Tibial artery (tissue), 4 donors: ENCODE data around the gene BAHD1.

Source experiments
- DNase-seq, 2 donors: peaks; one replicate each; pipeline ENCODE4 v3.0.0-alpha.2; 2019
- H3K27ac ChIP-seq, 2 donors: fragments of 200-600 bp; sonication (generic) in 1 of 2; 1 replicate in 1 of 2; 2 replicates in 1 of 2; pipeline ENCODE4 v1.5.1; 2018 to 2019; ENCODE audit warnings: mild to moderate bottlenecking in 1 of 2
- H3K27me3 ChIP-seq, 2 donors: fragments of 200-600 bp; sonication (generic) in 1 of 2; one replicate each; pipeline versions ENCODE4 v1.5.1 to v1.6.0; 2016 to 2019
- H3K36me3 ChIP-seq, 3 donors: fragments of 200-600 bp; sonication (generic) in 2 of 3; one replicate each; pipeline ENCODE4 v1.5.1; 2016 to 2019; ENCODE audit warnings: mild to moderate bottlenecking in 2 of 3
- H3K4me1 ChIP-seq, 4 donors: fragments of 200-600 bp; sonication (generic) in 2 of 4; 1 replicate in 3 of 4; 2 replicates in 1 of 4; pipeline ENCODE4 v1.5.1; 2016 to 2019
- H3K4me3 ChIP-seq, 2 donors: fragments of 200-600 bp; sonication (generic) in 1 of 2; 1 replicate in 1 of 2; 2 replicates in 1 of 2; pipeline ENCODE4 v1.5.1; 2018 to 2019; ENCODE audit warnings: mild to moderate bottlenecking in 2 of 2
- H3K9me3 ChIP-seq, 3 donors: fragments of 200-600 bp; sonication (generic) in 1 of 3; one replicate each; pipeline ENCODE4 v1.5.1; 2016 to 2019
- intact Hi-C: fragments of 100-400 bp; cut with DNase I; formaldehyde crosslinking; loops from one replicate; pipeline ENCODE4 v1.15.0; 2023; ENCODE audit warnings: low total_unique reads
- TF ChIP-seq, protein P1 (sequence below), 2 experiments: fragments of 200-600 bp in 1 of 2; fragments of 450-650 bp in 1 of 2; IDR thresholded peaks; one replicate each; pipeline ENCODE4 v1.5.1; 2017 to 2019; ENCODE audit warnings: antibody characterized with exemption in 2 of 2, mild to moderate bottlenecking in 1 of 2, moderate library complexity in 1 of 2

BAHD1 gene

DNA sequence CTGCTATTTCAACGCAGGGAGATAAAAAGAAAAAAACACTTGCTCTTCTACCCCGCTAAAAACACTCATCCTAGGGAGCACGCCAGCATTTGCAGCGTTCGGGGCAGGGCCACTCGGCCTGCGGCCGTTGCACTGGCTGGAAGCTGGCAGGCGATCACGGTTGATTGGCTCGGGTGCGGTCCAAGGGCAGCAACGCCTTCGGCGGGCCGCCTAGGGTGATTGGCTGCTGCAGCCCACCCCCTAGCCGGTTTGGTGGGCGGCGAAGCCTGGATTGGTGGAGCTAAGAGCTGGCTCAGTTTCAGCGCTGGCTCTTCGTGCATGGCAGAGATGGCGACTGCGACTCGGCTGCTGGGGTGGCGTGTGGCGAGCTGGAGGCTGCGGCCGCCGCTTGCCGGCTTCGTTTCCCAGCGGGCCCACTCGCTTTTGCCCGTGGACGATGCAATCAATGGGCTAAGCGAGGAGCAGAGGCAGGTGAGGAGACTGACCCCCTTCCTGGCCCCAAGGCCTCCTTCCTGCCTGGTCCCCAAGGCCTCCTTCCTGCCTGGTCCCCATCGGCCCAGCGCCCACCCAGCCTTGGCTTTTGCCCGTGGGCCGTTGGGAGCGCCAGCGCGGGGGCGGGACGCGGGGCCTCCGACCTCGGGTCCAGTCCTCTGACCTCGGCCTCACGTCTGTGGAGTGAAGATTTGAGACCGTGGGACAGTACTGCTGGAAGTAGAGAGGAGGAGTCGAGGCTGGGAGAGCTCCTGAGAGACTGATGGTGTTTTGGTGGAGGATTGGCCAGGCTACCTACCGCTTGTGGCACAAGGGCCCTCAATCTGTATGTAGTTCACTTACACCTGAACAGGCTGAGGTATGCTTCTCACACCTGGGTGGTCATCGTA is 35.0 kb upstream of the BAHD1 start, which contains the start of gene IVD:
TSS of gene IVD (plus strand) at position 295 of the 881 bp plus-strand sequence. CDS start at position 328, 33 bp downstream.
- H3K4me1 ChIP-seq, result peaks cover 0 to 25% (median 18%) of the 10 kb centered on the region in 4 donors
- peak within 1 kb of the TSS; percentile 75 to 84 for H3K27ac ChIP-seq
- TF ChIP-seq, protein P1, sequence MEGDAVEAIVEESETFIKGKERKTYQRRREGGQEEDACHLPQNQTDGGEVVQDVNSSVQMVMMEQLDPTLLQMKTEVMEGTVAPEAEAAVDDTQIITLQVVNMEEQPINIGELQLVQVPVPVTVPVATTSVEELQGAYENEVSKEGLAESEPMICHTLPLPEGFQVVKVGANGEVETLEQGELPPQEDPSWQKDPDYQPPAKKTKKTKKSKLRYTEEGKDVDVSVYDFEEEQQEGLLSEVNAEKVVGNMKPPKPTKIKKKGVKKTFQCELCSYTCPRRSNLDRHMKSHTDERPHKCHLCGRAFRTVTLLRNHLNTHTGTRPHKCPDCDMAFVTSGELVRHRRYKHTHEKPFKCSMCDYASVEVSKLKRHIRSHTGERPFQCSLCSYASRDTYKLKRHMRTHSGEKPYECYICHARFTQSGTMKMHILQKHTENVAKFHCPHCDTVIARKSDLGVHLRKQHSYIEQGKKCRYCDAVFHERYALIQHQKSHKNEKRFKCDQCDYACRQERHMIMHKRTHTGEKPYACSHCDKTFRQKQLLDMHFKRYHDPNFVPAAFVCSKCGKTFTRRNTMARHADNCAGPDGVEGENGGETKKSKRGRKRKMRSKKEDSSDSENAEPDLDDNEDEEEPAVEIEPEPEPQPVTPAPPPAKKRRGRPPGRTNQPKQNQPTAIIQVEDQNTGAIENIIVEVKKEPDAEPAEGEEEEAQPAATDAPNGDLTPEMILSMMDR (IDR thresholded peaks at IDR 0.05), result peak in 1 of 2 experiments; percentile 8
- peak; percentile 95 to 98 for DNase-seq
- H3K36me3 ChIP-seq, result peaks cover 6 to 20% (median 12%) of the 10 kb centered on the region in 3 donors
- no peaks in the 10 kb centered on the region for H3K9me3 ChIP-seq
- H3K4me3 ChIP-seq, result peak within 1 kb of the TSS; percentile 74 to 82
- intact Hi-C loops, result no loop called here
- no peaks in the 10 kb centered on the region for H3K27me3 ChIP-seq

GRCh38 chr15:40407330-40407990 is 33.3 kb upstream of the BAHD1 start:
- intact Hi-C loops, result no loop called here
- Histone ChIP-seq H3K36me3 (peaks cover 17 to 37% (median 25%) of the 10 kb centered on the region in 3 donors), H3K27ac (no peak overlapping the region), H3K4me3 (no peak overlapping the region), H3K4me1 (peaks cover 0 to 25% (median 18%) of the 10 kb centered on the region in 4 donors), H3K9me3 (no peaks in the 10 kb centered on the region), H3K27me3 (no peaks in the 10 kb centered on the region)
- DNase-seq, result no peak
- TF ChIP-seq, protein P1 (IDR thresholded peaks at IDR 0.05), result no peak

DNA sequence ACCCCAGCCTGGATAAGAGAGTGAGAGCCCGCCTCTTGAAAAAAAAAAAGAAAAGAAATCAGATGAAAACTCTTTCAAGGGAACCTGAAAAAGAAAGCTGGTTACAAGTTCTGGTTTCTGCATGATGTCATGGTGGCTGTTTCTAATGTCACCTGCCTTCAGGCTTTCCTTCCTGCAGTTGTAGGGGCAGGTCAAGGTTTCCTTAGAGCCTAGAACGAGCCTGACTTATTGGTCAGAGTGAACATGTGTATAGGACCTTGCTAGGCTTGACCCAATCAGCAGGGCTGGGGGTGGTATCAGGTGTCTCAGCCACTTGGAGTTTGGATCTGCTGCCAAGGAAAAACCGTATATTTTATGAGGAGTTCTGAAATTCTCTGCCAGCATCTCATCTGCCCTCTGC is 31.4 kb upstream of the BAHD1 start:
- H3K27ac ChIP-seq, result no peak overlapping the region
- H3K27me3 ChIP-seq, result no peaks in the 10 kb centered on the region
- H3K9me3 ChIP-seq, result no peaks in the 10 kb centered on the region
- H3K36me3 ChIP-seq, result peaks cover 28 to 56% (median 41%) of the 10 kb centered on the region in 3 donors
- DNase-seq, result no peak
- no peak overlapping the region for H3K4me3 ChIP-seq
- intact Hi-C loops, result no loop called here
- H3K4me1 ChIP-seq, result peaks cover 0 to 25% (median 18%) of the 10 kb centered on the region in 4 donors
- TF ChIP-seq, protein P1 (IDR thresholded peaks at IDR 0.05), result no peak

- intact Hi-C loops, result no loop called here
- TF ChIP-seq, protein P1 (IDR thresholded peaks at IDR 0.05), result no peak
- Histone ChIP-seq H3K27me3 (no peaks in the 10 kb centered on the region), H3K9me3 (no peaks in the 10 kb centered on the region), H3K36me3 (peaks cover 33 to 68% (median 50%) of the 10 kb centered on the region in 3 donors), H3K27ac (no peak overlapping the region), H3K4me3 (no peak overlapping the region), H3K4me1 (peaks cover 0 to 16% (median 11%) of the 10 kb centered on the region in 4 donors)
- no peak for DNase-seq
These were observed 30.3 kb upstream of the BAHD1 start for GRCh38 chr15:40410476-40410875.

- H3K27ac ChIP-seq, result no peak overlapping the region
- H3K36me3 ChIP-seq, result peaks cover 43 to 82% (median 65%) of the 10 kb centered on the region in 3 donors
- peaks cover 0 to 1% (median under 1%) of the 10 kb centered on the region in 4 donors for H3K4me1 ChIP-seq
- no peak overlapping the region for H3K4me3 ChIP-seq
- intact Hi-C loops, result no loop called here
- TF ChIP-seq, protein P1 (IDR thresholded peaks at IDR 0.05), result no peak
- H3K9me3 ChIP-seq, result no peaks in the 10 kb centered on the region
- H3K27me3 ChIP-seq, result no peaks in the 10 kb centered on the region
- no peak for DNase-seq
These were observed 28.5 kb upstream of the BAHD1 start for GRCh38 chr15:40412095-40412759.
